Measurements from ENCODE around the gene MAPKAPK5.

DNA sequence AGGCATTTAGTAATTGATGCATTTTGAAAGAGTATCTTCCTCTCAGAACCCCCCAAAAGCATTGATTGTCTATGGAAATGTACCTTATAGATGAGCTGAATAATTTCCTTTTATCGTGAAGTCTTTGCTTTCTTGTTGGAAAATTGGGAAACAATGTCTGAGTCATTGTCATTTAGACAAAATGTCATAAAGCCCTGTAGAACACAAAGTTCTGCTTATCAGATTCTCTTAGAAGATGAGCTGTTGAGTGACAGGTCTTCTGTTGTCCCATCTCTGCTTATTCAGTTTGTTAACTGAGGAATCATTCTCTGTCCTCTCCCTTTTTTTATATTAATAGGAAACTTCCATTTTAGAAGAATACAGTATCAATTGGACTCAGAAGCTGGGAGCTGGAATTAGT lies 22.9 kb downstream of the MAPKAPK5 start:
- TF ChIP-seq, protein P1, sequence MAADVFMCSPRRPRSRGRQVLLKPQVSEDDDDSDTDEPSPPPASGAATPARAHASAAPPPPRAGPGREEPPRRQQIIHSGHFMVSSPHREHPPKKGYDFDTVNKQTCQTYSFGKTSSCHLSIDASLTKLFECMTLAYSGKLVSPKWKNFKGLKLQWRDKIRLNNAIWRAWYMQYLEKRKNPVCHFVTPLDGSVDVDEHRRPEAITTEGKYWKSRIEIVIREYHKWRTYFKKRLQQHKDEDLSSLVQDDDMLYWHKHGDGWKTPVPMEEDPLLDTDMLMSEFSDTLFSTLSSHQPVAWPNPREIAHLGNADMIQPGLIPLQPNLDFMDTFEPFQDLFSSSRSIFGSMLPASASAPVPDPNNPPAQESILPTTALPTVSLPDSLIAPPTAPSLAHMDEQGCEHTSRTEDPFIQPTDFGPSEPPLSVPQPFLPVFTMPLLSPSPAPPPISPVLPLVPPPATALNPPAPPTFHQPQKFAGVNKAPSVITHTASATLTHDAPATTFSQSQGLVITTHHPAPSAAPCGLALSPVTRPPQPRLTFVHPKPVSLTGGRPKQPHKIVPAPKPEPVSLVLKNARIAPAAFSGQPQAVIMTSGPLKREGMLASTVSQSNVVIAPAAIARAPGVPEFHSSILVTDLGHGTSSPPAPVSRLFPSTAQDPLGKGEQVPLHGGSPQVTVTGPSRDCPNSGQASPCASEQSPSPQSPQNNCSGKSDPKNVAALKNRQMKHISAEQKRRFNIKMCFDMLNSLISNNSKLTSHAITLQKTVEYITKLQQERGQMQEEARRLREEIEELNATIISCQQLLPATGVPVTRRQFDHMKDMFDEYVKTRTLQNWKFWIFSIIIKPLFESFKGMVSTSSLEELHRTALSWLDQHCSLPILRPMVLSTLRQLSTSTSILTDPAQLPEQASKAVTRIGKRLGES (CRISPR knock-in tag; IDR thresholded peaks at IDR 0.05; ENCODE audit: borderline replicate concordance) = no peak
- no peak for TF ChIP-seq CREB1 (IDR thresholded peaks at IDR 0.05)
- TF ChIP-seq CREB1 (CRISPR knock-in tag; IDR thresholded peaks at IDR 0.05) = no peak
- TF ChIP-seq GABPB1 (CRISPR knock-in tag; IDR thresholded peaks at IDR 0.05) = no peak
- no peak for TF ChIP-seq NFATC3 (CRISPR knock-in tag; IDR thresholded peaks at IDR 0.05)
- TF ChIP-seq, protein P2, sequence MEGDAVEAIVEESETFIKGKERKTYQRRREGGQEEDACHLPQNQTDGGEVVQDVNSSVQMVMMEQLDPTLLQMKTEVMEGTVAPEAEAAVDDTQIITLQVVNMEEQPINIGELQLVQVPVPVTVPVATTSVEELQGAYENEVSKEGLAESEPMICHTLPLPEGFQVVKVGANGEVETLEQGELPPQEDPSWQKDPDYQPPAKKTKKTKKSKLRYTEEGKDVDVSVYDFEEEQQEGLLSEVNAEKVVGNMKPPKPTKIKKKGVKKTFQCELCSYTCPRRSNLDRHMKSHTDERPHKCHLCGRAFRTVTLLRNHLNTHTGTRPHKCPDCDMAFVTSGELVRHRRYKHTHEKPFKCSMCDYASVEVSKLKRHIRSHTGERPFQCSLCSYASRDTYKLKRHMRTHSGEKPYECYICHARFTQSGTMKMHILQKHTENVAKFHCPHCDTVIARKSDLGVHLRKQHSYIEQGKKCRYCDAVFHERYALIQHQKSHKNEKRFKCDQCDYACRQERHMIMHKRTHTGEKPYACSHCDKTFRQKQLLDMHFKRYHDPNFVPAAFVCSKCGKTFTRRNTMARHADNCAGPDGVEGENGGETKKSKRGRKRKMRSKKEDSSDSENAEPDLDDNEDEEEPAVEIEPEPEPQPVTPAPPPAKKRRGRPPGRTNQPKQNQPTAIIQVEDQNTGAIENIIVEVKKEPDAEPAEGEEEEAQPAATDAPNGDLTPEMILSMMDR (CRISPR knock-in tag; IDR thresholded peaks at IDR 0.05) = no peak
- TF ChIP-seq ZSCAN30 (CRISPR knock-in tag; IDR thresholded peaks at IDR 0.05) = no peak
- no peak for TF ChIP-seq EP300 (IDR thresholded peaks at IDR 0.05; ENCODE audit: low read depth in 2 of 2, low read length in 2 of 2)
- TF ChIP-seq EP300 (CRISPR knock-in tag; IDR thresholded peaks at IDR 0.05; ENCODE audit: borderline replicate concordance) = no peak
- no peak for TF ChIP-seq RAD21 (CRISPR knock-in tag; IDR thresholded peaks at IDR 0.05)
- TF ChIP-seq HCFC1 (IDR thresholded peaks at IDR 0.05; ENCODE audit: low read depth, low read length) = no peak
- TF ChIP-seq, protein P3, sequence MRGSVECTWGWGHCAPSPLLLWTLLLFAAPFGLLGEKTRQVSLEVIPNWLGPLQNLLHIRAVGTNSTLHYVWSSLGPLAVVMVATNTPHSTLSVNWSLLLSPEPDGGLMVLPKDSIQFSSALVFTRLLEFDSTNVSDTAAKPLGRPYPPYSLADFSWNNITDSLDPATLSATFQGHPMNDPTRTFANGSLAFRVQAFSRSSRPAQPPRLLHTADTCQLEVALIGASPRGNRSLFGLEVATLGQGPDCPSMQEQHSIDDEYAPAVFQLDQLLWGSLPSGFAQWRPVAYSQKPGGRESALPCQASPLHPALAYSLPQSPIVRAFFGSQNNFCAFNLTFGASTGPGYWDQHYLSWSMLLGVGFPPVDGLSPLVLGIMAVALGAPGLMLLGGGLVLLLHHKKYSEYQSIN (CRISPR knock-in tag; IDR thresholded peaks at IDR 0.05; ENCODE audit: borderline replicate concordance) = no peak
- TF ChIP-seq YY1 (IDR thresholded peaks at IDR 0.05; ENCODE audit: insufficient read depth, insufficient replicate concordance, low read depth, low read length) = no peak
- TF ChIP-seq REXO4 (CRISPR knock-in tag; IDR thresholded peaks at IDR 0.05; ENCODE audit: borderline replicate concordance) = no peak
- no peak for TF ChIP-seq MAFG (CRISPR knock-in tag; IDR thresholded peaks at IDR 0.05)
- TF ChIP-seq, protein P4, sequence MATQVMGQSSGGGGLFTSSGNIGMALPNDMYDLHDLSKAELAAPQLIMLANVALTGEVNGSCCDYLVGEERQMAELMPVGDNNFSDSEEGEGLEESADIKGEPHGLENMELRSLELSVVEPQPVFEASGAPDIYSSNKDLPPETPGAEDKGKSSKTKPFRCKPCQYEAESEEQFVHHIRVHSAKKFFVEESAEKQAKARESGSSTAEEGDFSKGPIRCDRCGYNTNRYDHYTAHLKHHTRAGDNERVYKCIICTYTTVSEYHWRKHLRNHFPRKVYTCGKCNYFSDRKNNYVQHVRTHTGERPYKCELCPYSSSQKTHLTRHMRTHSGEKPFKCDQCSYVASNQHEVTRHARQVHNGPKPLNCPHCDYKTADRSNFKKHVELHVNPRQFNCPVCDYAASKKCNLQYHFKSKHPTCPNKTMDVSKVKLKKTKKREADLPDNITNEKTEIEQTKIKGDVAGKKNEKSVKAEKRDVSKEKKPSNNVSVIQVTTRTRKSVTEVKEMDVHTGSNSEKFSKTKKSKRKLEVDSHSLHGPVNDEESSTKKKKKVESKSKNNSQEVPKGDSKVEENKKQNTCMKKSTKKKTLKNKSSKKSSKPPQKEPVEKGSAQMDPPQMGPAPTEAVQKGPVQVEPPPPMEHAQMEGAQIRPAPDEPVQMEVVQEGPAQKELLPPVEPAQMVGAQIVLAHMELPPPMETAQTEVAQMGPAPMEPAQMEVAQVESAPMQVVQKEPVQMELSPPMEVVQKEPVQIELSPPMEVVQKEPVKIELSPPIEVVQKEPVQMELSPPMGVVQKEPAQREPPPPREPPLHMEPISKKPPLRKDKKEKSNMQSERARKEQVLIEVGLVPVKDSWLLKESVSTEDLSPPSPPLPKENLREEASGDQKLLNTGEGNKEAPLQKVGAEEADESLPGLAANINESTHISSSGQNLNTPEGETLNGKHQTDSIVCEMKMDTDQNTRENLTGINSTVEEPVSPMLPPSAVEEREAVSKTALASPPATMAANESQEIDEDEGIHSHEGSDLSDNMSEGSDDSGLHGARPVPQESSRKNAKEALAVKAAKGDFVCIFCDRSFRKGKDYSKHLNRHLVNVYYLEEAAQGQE (IDR thresholded peaks at IDR 0.05; ENCODE audit: borderline replicate concordance in 1 of 2, low read depth in 1 of 2, low read length in 2 of 2) = no peak

All from HepG2 (cell line).